ENCODE data around the gene PIGBOS1.

Gene PIGBOS1

DNA sequence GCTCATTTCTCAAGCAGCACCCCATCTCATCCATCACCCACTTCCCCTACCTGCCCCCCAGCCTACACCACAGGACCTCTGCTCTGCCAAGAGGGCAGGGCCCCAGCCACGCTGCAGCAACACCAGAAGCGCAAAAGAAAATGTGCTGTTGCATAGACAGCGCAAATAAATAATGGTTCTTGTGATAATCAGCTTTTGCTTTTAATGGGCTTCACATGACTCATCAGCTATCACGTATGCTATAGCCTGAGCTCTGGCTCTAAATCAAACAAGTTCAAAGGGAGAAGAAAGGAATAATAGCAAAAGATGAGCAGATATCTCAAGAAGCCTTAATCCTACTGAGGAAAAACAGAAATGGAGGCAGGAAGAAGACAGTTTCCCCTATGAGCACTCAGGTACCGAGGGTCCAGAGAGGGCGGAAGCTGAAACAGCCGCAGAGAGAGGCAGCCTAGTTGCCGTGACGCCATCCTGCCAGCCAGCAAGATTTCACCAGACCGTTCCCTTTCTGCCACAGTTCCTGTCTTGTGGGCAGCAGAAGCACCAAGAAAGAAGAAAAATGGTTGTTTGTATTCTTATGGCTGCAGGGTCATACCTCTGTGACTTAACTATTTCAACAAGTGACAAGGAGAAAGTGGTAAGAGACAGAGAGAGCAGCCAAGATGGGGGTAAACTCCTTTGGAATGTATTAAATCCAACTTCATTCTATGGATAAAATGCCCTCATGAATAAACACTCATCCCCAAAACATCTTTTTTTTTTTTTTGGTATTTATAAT is 51.3 kb downstream of the PIGBOS1 start:
- peak; percentile 6 for DNase-seq (ENCODE audit: low read depth, low spot score)

All from ELF-1 (cell line).